GM12878 (cell line): ENCODE data around the gene COL18A1. TPM values are rescaled to one million over a fixed set of nuclear protein-coding genes. Genes with fewer than 3 reads are reported as not detected.

Source experiments
- ATAC-seq: fragments of 200-7000 bp; cut with Tn5 transposase; 3 replicates; pipeline ENCODE4 v1.9.1; 2020; ENCODE audit warnings: mild to moderate bottlenecking, moderate library complexity
- BruUV-seq: library from RNA; stranded (reverse); fragments of 400-500 nt; replicated peaks from 2 replicates; lab custom pipeline; 2021; lab: Mats Ljungman, UMichigan
- CTCF ChIA-PET: fragments of 300-600 bp; sonication (Branson Sonifier 250); formaldehyde crosslinking; extraction: SDS; loops from one replicate; lab custom pipeline; 2021; ENCODE audit warnings: inconsistent platforms; lab: Yijun Ruan, JAX
- POLR2A ChIA-PET: fragments of 350-600 bp; formaldehyde crosslinking; extraction: SDS; loops from one replicate; lab custom pipeline; 2021; ENCODE audit warnings: inconsistent platforms; lab: Charles Lee
- RAD21 ChIA-PET: fragments of 300-600 bp; sonication (Branson Sonifier 250); formaldehyde crosslinking; loops from one replicate; lab custom pipeline; 2023; ENCODE audit warnings: antibody characterized with exemption; ENCODE audit not compliant: unreplicated experiment; lab: Charles Lee
- SMC1A ChIA-PET: fragments of 300-600 bp; sonication (Branson Sonifier 250); formaldehyde crosslinking; loops from one replicate; lab custom pipeline; 2023; ENCODE audit not compliant: unreplicated experiment, uncharacterized antibody; lab: Charles Lee
- DNase-seq: peaks from one replicate; pipeline ENCODE4 v3.0.0-alpha.2; 2011; ENCODE audit warnings: low read depth, low spot score
- FAIRE-seq: peaks from 3 replicates; lab custom pipeline; 2011; peaks lifted over from hg19 to GRCh38; lab: Jason Lieb, UNC
- H2AFZ ChIP-seq: 2 replicates; pipeline ENCODE4 v1.6.0; 2011; ENCODE audit warnings: low read depth, low read length, control low read depth; ENCODE audit not compliant: control insufficient read depth
- H3K27ac ChIP-seq: 2 replicates; pipeline ENCODE4 v1.5.1; 2011; ENCODE audit warnings: control low read depth; ENCODE audit not compliant: control insufficient read depth, insufficient read depth
- H3K27me3 ChIP-seq, 2 experiments: replicated peaks in 1 of 2; 2 replicates each; pipeline versions ENCODE4 v1.6.0 to v1.6.1; 2011; ENCODE audit warnings: low read length in 1 of 2; ENCODE audit not compliant: control insufficient read depth in 2 of 2, insufficient read depth in 2 of 2
- H3K36me3 ChIP-seq, 2 experiments: 2 replicates each; pipeline ENCODE4 v1.5.1; 2011; ENCODE audit warnings: low read length in 1 of 2; ENCODE audit not compliant: control insufficient read depth in 2 of 2, insufficient read depth in 2 of 2
- H3K4me1 ChIP-seq: 2 replicates; pipeline ENCODE4 v1.6.1; 2011; ENCODE audit warnings: mild to moderate bottlenecking, low read length, moderate library complexity, mixed read lengths; ENCODE audit not compliant: control insufficient read depth, insufficient read depth
- H3K4me2 ChIP-seq: 2 replicates; pipeline ENCODE4 v1.6.0; 2011; ENCODE audit warnings: control low read depth; ENCODE audit not compliant: control insufficient read depth, insufficient read depth
- H3K4me3 ChIP-seq: fragments of 200-600 bp; sonication (generic); 2 replicates; pipeline ENCODE4 v1.5.1; 2016
- H3K79me2 ChIP-seq: 2 replicates; pipeline ENCODE4 v1.6.0; 2011; ENCODE audit warnings: low read length; ENCODE audit not compliant: control insufficient read depth, insufficient read depth
- H3K9ac ChIP-seq: 2 replicates; pipeline ENCODE4 v1.8.0; 2011; ENCODE audit warnings: low read length, control low read depth, mixed read lengths; ENCODE audit not compliant: control insufficient read depth, insufficient read depth
- H3K9me3 ChIP-seq: replicated peaks from 3 replicates; pipeline ENCODE4 v1.5.1; 2011; ENCODE audit warnings: mild to moderate bottlenecking, low read length; ENCODE audit not compliant: control insufficient read depth, insufficient read depth
- H4K20me1 ChIP-seq: 2 replicates; pipeline ENCODE4 v1.6.0; 2011; ENCODE audit not compliant: control insufficient read depth, insufficient read depth
- BCL11A ChIP-seq: IDR thresholded peaks from 2 replicates; pipeline ENCODE4 v1.6.1; 2011; ENCODE audit warnings: low read depth, low read length
- CBX3 ChIP-seq: fragments of 200-600 bp; sonication (generic); IDR thresholded peaks from 2 replicates; pipeline ENCODE4 v1.6.1; 2016; ENCODE audit warnings: low read depth, borderline replicate concordance
- FOXK2 ChIP-seq: fragments of 450-650 bp; IDR thresholded peaks from 2 replicates; pipeline ENCODE4 v1.6.1; 2017; ENCODE audit warnings: mild to moderate bottlenecking, moderate library complexity
- IKZF1 ChIP-seq: fragments of 450-650 bp; conservative IDR thresholded peaks from 2 replicates; pipeline ENCODE4 v1.6.1; 2017; ENCODE audit warnings: antibody characterized with exemption, mild to moderate bottlenecking
- NR2C1 ChIP-seq: fragments of 450-650 bp; IDR thresholded peaks from 2 replicates; pipeline ENCODE4 v1.6.1; 2017; ENCODE audit warnings: antibody characterized with exemption, mild to moderate bottlenecking, moderate library complexity
- SIX5 ChIP-seq: IDR thresholded peaks from 2 replicates; pipeline ENCODE4 v1.6.1; 2011; ENCODE audit warnings: mild to moderate bottlenecking, low read depth, low read length, moderate library complexity; ENCODE audit not compliant: severe bottlenecking
- SREBF2 ChIP-seq: IDR thresholded peaks from 2 replicates; pipeline ENCODE4 v1.6.1; 2012; ENCODE audit warnings: mild to moderate bottlenecking, low read length
- SRF ChIP-seq, 2 experiments: IDR thresholded peaks; 2 replicates each; pipeline ENCODE4 v1.6.1; 2011; ENCODE audit warnings: low read depth in 2 of 2, low read length in 2 of 2, mild to moderate bottlenecking in 1 of 2, moderate library complexity in 1 of 2
- YY1 ChIP-seq: IDR thresholded peaks from 2 replicates; pipeline ENCODE4 v1.6.1; 2011; ENCODE audit warnings: low read depth, mild to moderate bottlenecking, low read length
- ZNF207 ChIP-seq: fragments of 450-650 bp; IDR thresholded peaks from 2 replicates; pipeline ENCODE4 v1.6.1; 2014; ENCODE audit warnings: antibody characterized with exemption, mild to moderate bottlenecking, borderline replicate concordance
- WGBS: methylation state at CpG from one replicate; pipeline ENCODE4 v1.1.6; 2016; ENCODE audit warnings: low lambda C conversion rate; ENCODE audit not compliant: insufficient replicate concordance, insufficient coverage; ENCODE audit errors: missing lambda C conversion rate; 5-methylcytosine and 5-hydroxymethylcytosine counted together
- in situ Hi-C: fragments of 300-500 bp; cut with MboI; formaldehyde crosslinking; loops from 9 replicates; pipeline ENCODE4 v1.14.3; 2018; ENCODE audit warnings: mixed read lengths
- intact Hi-C: fragments of 100-400 bp; cut with micrococcal nuclease; formaldehyde crosslinking; loops from one replicate; pipeline ENCODE4 v1.14.2; 2022; ENCODE audit not compliant: unreplicated experiment
- polyA plus RNA-seq, 11 experiments: library from polyadenylated mRNA; depleted of rRNA in 4 of 11; unstranded in 6 of 11; stranded (reverse) in 5 of 11; fragments of >200 nt; fragmentation: Nextera tagmentation in 4 of 11; fragmentation: Illumina TruSeq in 1 of 11; extraction: Ambion mirVana in 4 of 11; extraction: Trizol in 1 of 11; gene quantifications; 1 replicate in 1 of 11; 2 replicates in 10 of 11; pipeline versions ENCODE4 v1.2.1 to v1.2.3, GENCODE V29; 2011 to 2016; ENCODE audit warnings: inconsistent platforms in 2 of 11, missing spikeins in 2 of 11, low read depth in 1 of 11
- total RNA-seq, 4 experiments: library from RNA; depleted of rRNA in 3 of 4; stranded (reverse); fragments of >200 nt in 3 of 4; fragmentation: Illumina TruSeq in 1 of 4; extraction: Trizol in 1 of 4; gene quantifications; 2 replicates each; pipeline versions ENCODE4 v1.2.1 to v1.2.3, GENCODE V29; 2013 to 2021
- TF ChIP-seq, protein P1 (sequence below): fragments of 450-650 bp; IDR thresholded peaks from 2 replicates; pipeline ENCODE4 v1.6.1; 2016; ENCODE audit warnings: mild to moderate bottlenecking
- TF ChIP-seq, protein P2 (sequence below): IDR thresholded peaks from 2 replicates; pipeline ENCODE4 v1.6.1; 2012; ENCODE audit warnings: low read depth, low read length, improper control_type of control experiment
- TF ChIP-seq, protein P3 (sequence below): fragments of 450-650 bp; formaldehyde crosslinking; IDR thresholded peaks from 2 replicates; pipeline ENCODE4 v1.5.0; 2022; ENCODE audit warnings: mild to moderate bottlenecking, missing genetic modification characterization
- TF ChIP-seq, protein P4 (sequence below): fragments of 450-650 bp; formaldehyde crosslinking; IDR thresholded peaks from 2 replicates; pipeline ENCODE4 v1.4.0; 2022; ENCODE audit warnings: mild to moderate bottlenecking, moderate library complexity

COL18A1 gene
- total and polyA plus RNA-seq, 10 of the 15 experiments (the other 5 are each of a cell fraction or from before 2014, with no cell fraction given), result under 0.01 to 0.49 (median 0.09) TPM; not detected in 3

DNA sequence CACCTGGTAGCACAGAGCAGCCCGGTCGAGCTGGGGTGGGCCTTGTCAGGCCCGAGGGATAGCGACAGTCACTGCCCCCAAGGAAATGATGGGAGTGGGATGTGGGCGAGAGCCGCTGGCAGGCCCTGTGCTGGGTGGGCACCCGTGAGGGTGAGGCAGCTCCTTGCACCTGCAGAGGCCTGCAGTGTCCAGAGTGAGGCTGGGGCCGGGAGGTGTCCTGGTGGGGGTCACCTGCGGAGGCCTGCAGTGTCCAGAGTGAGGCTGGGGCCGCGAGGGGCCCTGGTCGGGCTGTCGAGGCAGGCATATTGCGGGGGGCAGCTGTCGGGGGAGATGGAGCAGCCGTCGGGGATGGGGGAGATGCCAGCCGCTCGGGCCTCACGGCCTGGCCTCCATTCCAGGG is 87.8 kb downstream of the COL18A1 start (continued):
- TF ChIP-seq, protein P1, sequence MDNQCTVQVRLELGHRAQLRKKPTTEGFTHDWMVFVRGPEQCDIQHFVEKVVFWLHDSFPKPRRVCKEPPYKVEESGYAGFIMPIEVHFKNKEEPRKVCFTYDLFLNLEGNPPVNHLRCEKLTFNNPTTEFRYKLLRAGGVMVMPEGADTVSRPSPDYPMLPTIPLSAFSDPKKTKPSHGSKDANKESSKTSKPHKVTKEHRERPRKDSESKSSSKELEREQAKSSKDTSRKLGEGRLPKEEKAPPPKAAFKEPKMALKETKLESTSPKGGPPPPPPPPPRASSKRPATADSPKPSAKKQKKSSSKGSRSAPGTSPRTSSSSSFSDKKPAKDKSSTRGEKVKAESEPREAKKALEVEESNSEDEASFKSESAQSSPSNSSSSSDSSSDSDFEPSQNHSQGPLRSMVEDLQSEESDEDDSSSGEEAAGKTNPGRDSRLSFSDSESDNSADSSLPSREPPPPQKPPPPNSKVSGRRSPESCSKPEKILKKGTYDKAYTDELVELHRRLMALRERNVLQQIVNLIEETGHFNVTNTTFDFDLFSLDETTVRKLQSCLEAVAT, result no peak
- TF ChIP-seq SIX5, result no peak
- no peak for TF ChIP-seq SREBF2
- no peak for TF ChIP-seq FOXK2
- TF ChIP-seq NR2C1, result no peak
- no peak for TF ChIP-seq SRF (IDR thresholded peaks at IDR 0.05; ENCODE audit: low read depth in 2 of 2, low read length in 2 of 2)
- TF ChIP-seq YY1, result no peak
- TF ChIP-seq BCL11A, result no peak

DNA sequence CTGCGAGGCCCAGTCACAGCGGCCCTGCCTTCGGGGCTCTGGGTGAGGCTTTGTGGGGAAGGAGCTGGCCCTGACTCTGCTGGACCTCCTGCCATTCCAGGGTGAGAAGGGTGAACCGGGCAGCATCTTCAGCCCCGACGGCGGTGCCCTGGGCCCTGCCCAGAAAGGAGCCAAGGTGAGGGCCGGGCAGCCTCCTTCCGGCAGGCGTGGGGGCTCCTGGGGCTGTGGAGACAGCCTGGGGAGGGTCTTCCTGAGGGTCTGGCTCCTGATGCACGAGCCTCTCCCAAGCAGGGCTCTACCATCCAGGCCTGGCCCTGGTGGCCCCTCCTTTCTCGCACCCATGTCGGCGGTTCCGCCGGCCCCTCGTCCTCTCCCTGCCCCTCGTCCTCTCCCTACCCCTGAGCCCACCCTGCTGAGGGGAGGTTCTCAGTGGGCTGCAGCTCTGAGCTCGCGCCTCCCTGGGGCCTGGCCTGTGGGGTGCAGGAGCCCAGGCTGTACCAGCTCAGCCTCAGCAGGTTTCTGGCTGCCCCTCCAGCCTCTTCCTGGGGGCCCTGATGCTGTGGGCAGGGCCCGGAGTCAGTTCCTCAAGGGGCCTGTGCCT is 88.5 kb downstream of the COL18A1 start:
- CTCF ChIA-PET, result no interaction called here
- H3K27me3 ChIP-seq, result no peaks in the 10 kb centered on the region
- no peak overlapping the region for H3K4me2 ChIP-seq
- H3K4me1 ChIP-seq, result no peaks in the 10 kb centered on the region
- no peak for ATAC-seq
- BruUV-seq, result no TSS peak
- no peak for FAIRE-seq
- no peaks in the 10 kb centered on the region for H3K36me3 ChIP-seq
- no peak for DNase-seq
- H3K79me2 ChIP-seq, result no peaks in the 10 kb centered on the region
- SMC1A ChIA-PET, result no interaction called here
- H4K20me1 ChIP-seq, result no peaks in the 10 kb centered on the region
- 42% methylated on average over 15 of the region's 21 CpGs for WGBS
- H3K9ac ChIP-seq, result no peak overlapping the region
- intact Hi-C loops (no loop called here), in situ Hi-C loops (no loop called here)
- RAD21 ChIA-PET, result no interaction called here
- H3K4me3 ChIP-seq, result no peak overlapping the region
- no peaks in the 10 kb centered on the region; the same call in 2 of the 3 replicates for H3K9me3 ChIP-seq
- H3K27ac ChIP-seq, result no peak overlapping the region
- H2AFZ ChIP-seq, result no peak overlapping the region
- POLR2A ChIA-PET, result no interaction called here
- TF ChIP-seq, protein P2, sequence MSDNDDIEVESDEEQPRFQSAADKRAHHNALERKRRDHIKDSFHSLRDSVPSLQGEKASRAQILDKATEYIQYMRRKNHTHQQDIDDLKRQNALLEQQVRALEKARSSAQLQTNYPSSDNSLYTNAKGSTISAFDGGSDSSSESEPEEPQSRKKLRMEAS, result no peak
- TF ChIP-seq ZNF207, result no peak
- no peak for TF ChIP-seq CBX3
- TF ChIP-seq, protein P3, sequence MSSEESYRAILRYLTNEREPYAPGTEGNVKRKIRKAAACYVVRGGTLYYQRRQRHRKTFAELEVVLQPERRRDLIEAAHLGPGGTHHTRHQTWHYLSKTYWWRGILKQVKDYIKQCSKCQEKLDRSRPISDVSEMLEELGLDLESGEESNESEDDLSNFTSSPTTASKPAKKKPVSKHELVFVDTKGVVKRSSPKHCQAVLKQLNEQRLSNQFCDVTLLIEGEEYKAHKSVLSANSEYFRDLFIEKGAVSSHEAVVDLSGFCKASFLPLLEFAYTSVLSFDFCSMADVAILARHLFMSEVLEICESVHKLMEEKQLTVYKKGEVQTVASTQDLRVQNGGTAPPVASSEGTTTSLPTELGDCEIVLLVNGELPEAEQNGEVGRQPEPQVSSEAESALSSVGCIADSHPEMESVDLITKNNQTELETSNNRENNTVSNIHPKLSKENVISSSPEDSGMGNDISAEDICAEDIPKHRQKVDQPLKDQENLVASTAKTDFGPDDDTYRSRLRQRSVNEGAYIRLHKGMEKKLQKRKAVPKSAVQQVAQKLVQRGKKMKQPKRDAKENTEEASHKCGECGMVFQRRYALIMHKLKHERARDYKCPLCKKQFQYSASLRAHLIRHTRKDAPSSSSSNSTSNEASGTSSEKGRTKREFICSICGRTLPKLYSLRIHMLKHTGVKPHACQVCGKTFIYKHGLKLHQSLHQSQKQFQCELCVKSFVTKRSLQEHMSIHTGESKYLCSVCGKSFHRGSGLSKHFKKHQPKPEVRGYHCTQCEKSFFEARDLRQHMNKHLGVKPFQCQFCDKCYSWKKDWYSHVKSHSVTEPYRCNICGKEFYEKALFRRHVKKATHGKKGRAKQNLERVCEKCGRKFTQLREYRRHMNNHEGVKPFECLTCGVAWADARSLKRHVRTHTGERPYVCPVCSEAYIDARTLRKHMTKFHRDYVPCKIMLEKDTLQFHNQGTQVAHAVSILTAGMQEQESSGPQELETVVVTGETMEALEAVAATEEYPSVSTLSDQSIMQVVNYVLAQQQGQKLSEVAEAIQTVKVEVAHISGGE, result no peak
- TF ChIP-seq, protein P4, sequence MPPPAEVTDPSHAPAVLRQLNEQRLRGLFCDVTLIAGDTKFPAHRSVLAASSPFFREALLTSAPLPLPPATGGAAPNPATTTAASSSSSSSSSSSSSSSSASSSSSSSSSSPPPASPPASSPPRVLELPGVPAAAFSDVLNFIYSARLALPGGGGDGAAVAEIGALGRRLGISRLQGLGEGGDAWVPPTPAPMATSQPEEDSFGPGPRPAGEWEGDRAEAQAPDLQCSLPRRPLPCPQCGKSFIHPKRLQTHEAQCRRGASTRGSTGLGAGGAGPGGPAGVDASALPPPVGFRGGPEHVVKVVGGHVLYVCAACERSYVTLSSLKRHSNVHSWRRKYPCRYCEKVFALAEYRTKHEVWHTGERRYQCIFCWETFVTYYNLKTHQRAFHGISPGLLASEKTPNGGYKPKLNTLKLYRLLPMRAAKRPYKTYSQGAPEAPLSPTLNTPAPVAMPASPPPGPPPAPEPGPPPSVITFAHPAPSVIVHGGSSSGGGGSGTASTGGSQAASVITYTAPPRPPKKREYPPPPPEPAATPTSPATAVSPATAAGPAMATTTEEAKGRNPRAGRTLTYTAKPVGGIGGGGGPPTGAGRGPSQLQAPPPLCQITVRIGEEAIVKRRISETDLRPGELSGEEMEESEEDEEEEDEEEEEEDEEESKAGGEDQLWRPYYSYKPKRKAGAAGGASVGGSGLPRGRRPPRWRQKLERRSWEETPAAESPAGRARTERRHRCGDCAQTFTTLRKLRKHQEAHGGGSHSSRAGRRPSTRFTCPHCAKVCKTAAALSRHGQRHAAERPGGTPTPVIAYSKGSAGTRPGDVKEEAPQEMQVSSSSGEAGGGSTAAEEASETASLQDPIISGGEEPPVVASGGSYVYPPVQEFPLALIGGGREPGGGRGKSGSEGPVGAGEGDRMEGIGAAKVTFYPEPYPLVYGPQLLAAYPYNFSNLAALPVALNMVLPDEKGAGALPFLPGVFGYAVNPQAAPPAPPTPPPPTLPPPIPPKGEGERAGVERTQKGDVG (CRISPR knock-in tag), result no peak
- no peak for TF ChIP-seq IKZF1
